SK-N-SH (cell line): ENCODE measurements around the gene CSNK2A1.
"Not testable (repeated sequence)": the region's sequence is repeated elsewhere in the genome, so short reads cannot be mapped to it uniquely, and the experiment has no call there.

ENCODE experiments used
- CTCF ChIP-seq: fragments of 200-600 bp; sonication (generic); IDR thresholded peaks from 2 replicates; pipeline ENCODE4 v1.6.1; 2017; ENCODE audit warnings: antibody characterized with exemption, mild to moderate bottlenecking, moderate library complexity
- POLR2AphosphoS5 ChIP-seq: IDR thresholded peaks from 2 replicates; pipeline ENCODE4 v1.6.1; 2012; ENCODE audit warnings: low read depth, low read length
- USF2 ChIP-seq: fragments of 150-350 bp; IDR thresholded peaks from 2 replicates; pipeline ENCODE4 v1.6.1; 2017; ENCODE audit warnings: antibody characterized with exemption, low read length, low read depth, borderline replicate concordance

GRCh38 chr20:578940-579690, 35.5 kb upstream of the CSNK2A1 start:
- not testable (repeated sequence) for TF ChIP-seq USF2, POLR2AphosphoS5, CTCF
